DND-41 (cell line): ENCODE results near the gene CFAP77.
"Not testable (repeated sequence)": the region's sequence is repeated elsewhere in the genome, so short reads cannot be mapped to it uniquely, and the experiment has no call there.

Source experiments
- ATAC-seq: fragments of 200-7000 bp; cut with Tn5 transposase; 3 replicates; pipeline ENCODE4 v1.9.1; 2021; ENCODE audit warnings: low read depth; ENCODE audit not compliant: insufficient read depth
- DNase-seq: peaks from one replicate; pipeline ENCODE4 v3.0.0-alpha.2; 2020
- H2AFZ ChIP-seq: 2 replicates; pipeline ENCODE4 v1.6.0; 2012; ENCODE audit warnings: low read depth, low read length
- H3K27ac ChIP-seq: 2 replicates; pipeline ENCODE4 v1.5.1; 2012; ENCODE audit warnings: low read length, inconsistent platforms
- H3K27me3 ChIP-seq: fragments of 200-600 bp; sonication (generic); 2 replicates; pipeline ENCODE4 v1.6.0; 2012; ENCODE audit warnings: low read length, mild to moderate bottlenecking, inconsistent platforms; ENCODE audit not compliant: insufficient read depth, poor library complexity
- H3K36me3 ChIP-seq: 2 replicates; pipeline ENCODE4 v1.5.1; 2012; ENCODE audit warnings: low read length, inconsistent platforms; ENCODE audit not compliant: insufficient read depth
- H3K4me1 ChIP-seq: 2 replicates; pipeline ENCODE4 v1.5.1; 2012; ENCODE audit warnings: mild to moderate bottlenecking, low read length; ENCODE audit not compliant: insufficient read depth
- H3K4me2 ChIP-seq: 2 replicates; pipeline ENCODE4 v1.6.0; 2012; ENCODE audit warnings: mild to moderate bottlenecking, moderate library complexity, low read length, inconsistent platforms; ENCODE audit not compliant: insufficient read depth
- H3K4me3 ChIP-seq, 2 experiments: fragments of 200-600 bp in 1 of 2; shearing (Covaris generic) in 1 of 2; 2 replicates each; pipeline ENCODE4 v1.5.1; 2012 to 2016; ENCODE audit warnings: inconsistent platforms in 2 of 2, low read length in 2 of 2, mild to moderate bottlenecking in 2 of 2, low read depth in 1 of 2, moderate library complexity in 1 of 2
- H3K79me2 ChIP-seq: 2 replicates; pipeline ENCODE4 v1.6.0; 2012; ENCODE audit warnings: low read length, inconsistent platforms; ENCODE audit not compliant: insufficient read depth
- H3K9ac ChIP-seq: 2 replicates; pipeline ENCODE4 v1.6.0; 2012; ENCODE audit warnings: low read depth, mild to moderate bottlenecking, inconsistent platforms, low read length, moderate library complexity
- H3K9me3 ChIP-seq: 2 replicates; pipeline ENCODE4 v1.5.1; 2012; ENCODE audit warnings: low read length, moderate library complexity, mild to moderate bottlenecking, inconsistent platforms; ENCODE audit not compliant: insufficient read depth, severe bottlenecking
- H4K20me1 ChIP-seq: 2 replicates; pipeline ENCODE4 v1.6.0; 2012; ENCODE audit warnings: low read length; ENCODE audit not compliant: insufficient read depth
- EZH2 ChIP-seq: IDR thresholded peaks from 3 replicates; pipeline ENCODE4 v1.6.1; 2012; ENCODE audit warnings: borderline replicate concordance, low read depth, mild to moderate bottlenecking, moderate library complexity, low read length, inconsistent platforms; ENCODE audit not compliant: severe bottlenecking
- TF ChIP-seq, protein P1 (sequence below): IDR thresholded peaks from 2 replicates; pipeline ENCODE4 v1.5.1; 2012; ENCODE audit warnings: borderline replicate concordance, low read length, moderate library complexity, mild to moderate bottlenecking; ENCODE audit not compliant: poor library complexity, severe bottlenecking; ENCODE audit errors: extremely low read depth

CFAP77 gene

GRCh38 chr9:132372177-132373095 is 37.6 kb upstream of the CFAP77 start:
- Histone ChIP-seq H3K27me3 (no peaks in the 10 kb centered on the region), H4K20me1 (peaks cover 1% of the 10 kb centered on the region; the same call in 1 of the 2 replicates), H3K27ac (no peak overlapping the region; the same call in 1 of the 2 replicates), H3K36me3 (peaks cover 27% of the 10 kb centered on the region), H3K9ac (no peak overlapping the region), H3K4me1 (no peaks in the 10 kb centered on the region), H3K4me3 (no peak overlapping the region), H2AFZ (no peak overlapping the region), H3K9me3 (no peaks in the 10 kb centered on the region), H3K4me2 (no peak overlapping the region), H3K79me2 (no peaks in the 10 kb centered on the region)
- TF ChIP-seq, protein P1, sequence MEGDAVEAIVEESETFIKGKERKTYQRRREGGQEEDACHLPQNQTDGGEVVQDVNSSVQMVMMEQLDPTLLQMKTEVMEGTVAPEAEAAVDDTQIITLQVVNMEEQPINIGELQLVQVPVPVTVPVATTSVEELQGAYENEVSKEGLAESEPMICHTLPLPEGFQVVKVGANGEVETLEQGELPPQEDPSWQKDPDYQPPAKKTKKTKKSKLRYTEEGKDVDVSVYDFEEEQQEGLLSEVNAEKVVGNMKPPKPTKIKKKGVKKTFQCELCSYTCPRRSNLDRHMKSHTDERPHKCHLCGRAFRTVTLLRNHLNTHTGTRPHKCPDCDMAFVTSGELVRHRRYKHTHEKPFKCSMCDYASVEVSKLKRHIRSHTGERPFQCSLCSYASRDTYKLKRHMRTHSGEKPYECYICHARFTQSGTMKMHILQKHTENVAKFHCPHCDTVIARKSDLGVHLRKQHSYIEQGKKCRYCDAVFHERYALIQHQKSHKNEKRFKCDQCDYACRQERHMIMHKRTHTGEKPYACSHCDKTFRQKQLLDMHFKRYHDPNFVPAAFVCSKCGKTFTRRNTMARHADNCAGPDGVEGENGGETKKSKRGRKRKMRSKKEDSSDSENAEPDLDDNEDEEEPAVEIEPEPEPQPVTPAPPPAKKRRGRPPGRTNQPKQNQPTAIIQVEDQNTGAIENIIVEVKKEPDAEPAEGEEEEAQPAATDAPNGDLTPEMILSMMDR, result no peak
- TF ChIP-seq EZH2, result no peak
- peak; percentile 39; the same call in 1 of the 3 replicates for ATAC-seq
- DNase-seq, result no peak

DNA sequence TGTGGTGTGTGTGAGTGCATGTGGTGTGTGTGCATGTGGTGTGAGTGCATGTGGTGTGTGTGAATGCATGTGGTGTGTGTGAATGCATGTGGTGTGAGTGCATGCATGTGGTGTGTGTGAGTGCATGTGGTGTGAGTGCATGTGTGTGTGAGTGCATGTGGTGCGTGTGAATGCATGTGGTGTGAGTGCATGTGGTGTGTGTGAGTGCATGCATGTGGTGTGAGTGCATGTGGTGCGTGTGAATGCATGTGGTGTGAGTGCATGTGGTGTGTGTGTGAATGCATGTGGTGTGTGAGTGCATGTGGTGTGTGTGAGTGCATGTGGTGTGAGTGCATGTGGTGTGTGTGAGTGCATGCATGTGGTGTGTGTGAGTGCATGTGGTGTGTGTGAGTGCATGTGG is 32.2 kb upstream of the CFAP77 start:
- H3K4me2 ChIP-seq, H2AFZ ChIP-seq, H3K4me1 ChIP-seq, ATAC-seq, H4K20me1 ChIP-seq, H3K27me3 ChIP-seq, H3K4me3 ChIP-seq, H3K9me3 ChIP-seq, H3K79me2 ChIP-seq, H3K9ac ChIP-seq, H3K27ac ChIP-seq, DNase-seq: not testable (repeated sequence)
- H3K36me3 ChIP-seq, result peaks cover 71% of the 10 kb centered on the region

DNA sequence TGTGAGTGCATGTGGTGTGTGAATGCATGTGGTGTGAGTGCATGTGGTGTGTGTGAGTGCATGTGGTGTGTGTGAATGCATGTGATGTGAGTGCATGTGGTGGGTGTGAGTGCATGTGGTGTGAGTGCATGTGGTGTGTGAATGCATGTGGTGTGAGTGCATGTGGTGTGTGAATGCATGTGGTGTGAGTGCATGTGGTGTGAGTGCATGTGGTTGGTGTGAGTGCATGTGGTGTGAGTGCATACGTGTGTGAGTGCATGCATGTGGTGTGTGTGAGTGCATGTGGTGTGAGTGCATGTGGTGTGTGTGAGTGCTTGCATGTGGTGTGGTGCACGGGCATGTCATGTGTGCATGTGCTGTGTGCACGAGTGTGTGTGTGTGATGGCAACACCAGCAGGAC is 31.6 kb upstream of the CFAP77 start:
- H4K20me1 ChIP-seq, H3K27me3 ChIP-seq, ATAC-seq, H3K9ac ChIP-seq, H3K9me3 ChIP-seq, H3K27ac ChIP-seq, DNase-seq, H3K79me2 ChIP-seq, H3K4me3 ChIP-seq, H2AFZ ChIP-seq, H3K4me1 ChIP-seq, H3K4me2 ChIP-seq: not testable (repeated sequence)
- peaks cover 77% of the 10 kb centered on the region for H3K36me3 ChIP-seq

GRCh38 chr9:132381966-132382541 is 28.0 kb upstream of the CFAP77 start:
- Histone ChIP-seq H3K27me3 (no peaks in the 10 kb centered on the region), H3K4me1 (no peaks in the 10 kb centered on the region), H3K79me2 (0 out of 2 replicates have a peak, but pooled peaks cover 3% of the 10 kb centered on the region), H3K27ac (no peak overlapping the region), H2AFZ (no peak overlapping the region), H3K36me3 (peaks cover 86% of the 10 kb centered on the region), H4K20me1 (peaks cover 5% of the 10 kb centered on the region), H3K4me3 (no peak overlapping the region), H3K9me3 (no peaks in the 10 kb centered on the region), H3K4me2 (no peak overlapping the region), H3K9ac (no peak overlapping the region)
- ATAC-seq, result no peak
- no peak for TF ChIP-seq EZH2
- TF ChIP-seq, protein P1, result no peak
- no peak for DNase-seq
